ENCODE results near the gene ADAMTSL4. TPM values are rescaled to one million over a fixed set of nuclear protein-coding genes. Genes with fewer than 3 reads are reported as not detected.

Gene ADAMTSL4
- polyA plus RNA-seq, 1 experiment = 8.6 TPM

- no peak for TF ChIP-seq CTCF (IDR thresholded peaks at IDR 0.05; ENCODE audit: insufficient read depth, low read depth, low read length)
- POLR2A ChIA-PET = no interaction called here
- peaks cover 6% of the 10 kb centered on the region for H3K36me3 ChIP-seq (ENCODE audit: control insufficient read depth, insufficient read depth, low read length)
- CTCF ChIA-PET = interaction anchor here (2.3 kb wide), 1 partner anchor 426 kb away, joined by 5 read pairs; no protein-coding TSS in a partner anchor
- DNase-seq (ENCODE audit: low read depth) = no peak
- no peaks in the 10 kb centered on the region for H3K27me3 ChIP-seq (ENCODE audit: control insufficient read depth, insufficient read depth, low read length)
- H3K4me3 ChIP-seq (ENCODE audit: low read depth, low read length) = no peak overlapping the region
Observed at GRCh38 chr1:150553392-150554085, 4.3 kb downstream of the ADAMTSL4 start.

- Histone ChIP-seq H3K36me3 (ENCODE audit: control insufficient read depth, insufficient read depth, low read length) (peaks cover 6% of the 10 kb centered on the region), H3K27me3 (ENCODE audit: control insufficient read depth, insufficient read depth, low read length) (no peaks in the 10 kb centered on the region), H3K4me3 (ENCODE audit: low read depth, low read length) (no peak overlapping the region)
- no peak for DNase-seq (ENCODE audit: low read depth)
- ChIA-PET CTCF (no interaction called here), POLR2A (no interaction called here)
- no peak for TF ChIP-seq CTCF (IDR thresholded peaks at IDR 0.05; ENCODE audit: insufficient read depth, low read depth, low read length)
Observed at GRCh38 chr1:150554086-150554452, 4.9 kb downstream of the ADAMTSL4 start.

- CTCF ChIA-PET = no interaction called here
- Histone ChIP-seq H3K4me3 (ENCODE audit: low read depth, low read length) (no peak overlapping the region), H3K36me3 (ENCODE audit: control insufficient read depth, insufficient read depth, low read length) (peaks cover 6% of the 10 kb centered on the region), H3K27me3 (ENCODE audit: control insufficient read depth, insufficient read depth, low read length) (no peaks in the 10 kb centered on the region)
- DNase-seq (ENCODE audit: low read depth) = no peak
- no peak for TF ChIP-seq CTCF (IDR thresholded peaks at IDR 0.05; ENCODE audit: insufficient read depth, low read depth, low read length)
- POLR2A ChIA-PET = no interaction called here
Observed at GRCh38 chr1:150555198-150555970, 6.2 kb downstream of the ADAMTSL4 start.

- Histone ChIP-seq H3K4me3 (ENCODE audit: low read depth, low read length) (no peak overlapping the region), H3K27me3 (ENCODE audit: control insufficient read depth, insufficient read depth, low read length) (no peaks in the 10 kb centered on the region), H3K36me3 (ENCODE audit: control insufficient read depth, insufficient read depth, low read length) (peaks cover 6% of the 10 kb centered on the region)
- ChIA-PET POLR2A (no interaction called here), CTCF (interaction anchor here (1.4 to 1.5 kb wide), 2 partner anchors 24 to 256 kb away, joined by 3 to 6 read pairs; no protein-coding TSS in a partner anchor)
- no peak for DNase-seq (ENCODE audit: low read depth)
- no peak for TF ChIP-seq CTCF (IDR thresholded peaks at IDR 0.05; ENCODE audit: insufficient read depth, low read depth, low read length)
Observed at GRCh38 chr1:150555971-150556865, 7.0 kb downstream of the ADAMTSL4 start.

All from BJ (cell line).